NOMO-1 (cell line): Measurements from ENCODE around the gene FGD6.
"Not testable (repeated sequence)": the region's sequence is repeated elsewhere in the genome, so short reads cannot be mapped to it uniquely, and the experiment has no call there.

ENCODE experiments used
- DNase-seq, 2 experiments: peaks; one replicate each; lab custom pipeline; 2025; ENCODE audit not compliant: unreplicated experiment in 2 of 2; lab: John Stamatoyannopoulos, UW

Gene FGD6

GRCh38 chr12:95182868-95183415 is 34.3 kb downstream of the FGD6 start:
- no peak for DNase-seq

GRCh38 chr12:95181103-95181502 is 36.2 kb downstream of the FGD6 start:
- DNase-seq, result no peak

GRCh38 chr12:95179011-95179410 is 38.3 kb downstream of the FGD6 start:
- no peak for DNase-seq

- DNase-seq, result no peak
These were observed 39.1 kb downstream of the FGD6 start for GRCh38 chr12:95178136-95178535.

GRCh38 chr12:95177201-95177768 is 40.0 kb downstream of the FGD6 start:
- DNase-seq, result no peak

GRCh38 chr12:95173392-95174251 is 43.6 kb downstream of the FGD6 start:
- DNase-seq, result no peak

- DNase-seq, result no peak
These were observed 47.9 kb downstream of the FGD6 start for GRCh38 chr12:95169368-95169767.

- DNase-seq, result no peak
These were observed 48.5 kb downstream of the FGD6 start for GRCh38 chr12:95168746-95169145.

GRCh38 chr12:95164656-95165055 is 52.6 kb downstream of the FGD6 start:
- DNase-seq, result no peak

GRCh38 chr12:95158919-95159318 is 58.3 kb downstream of the FGD6 start:
- DNase-seq, result no peak

- DNase-seq, result no peak
These were observed 65.4 kb downstream of the FGD6 start for GRCh38 chr12:95151821-95152220.

- no peak for DNase-seq
These were observed 65.9 kb downstream of the FGD6 start for GRCh38 chr12:95151406-95151805.

GRCh38 chr12:95150501-95150900 is 66.8 kb downstream of the FGD6 start:
- DNase-seq, result no peak

GRCh38 chr12:95147866-95148265 is 69.4 kb downstream of the FGD6 start:
- DNase-seq, result no peak

- DNase-seq, result no peak
These were observed 70.5 kb downstream of the FGD6 start for GRCh38 chr12:95146769-95147168.

GRCh38 chr12:95143621-95144205 is 73.6 kb downstream of the FGD6 start:
- DNase-seq, result no peak

GRCh38 chr12:95142431-95143151 is 74.7 kb downstream of the FGD6 start:
- DNase-seq, result no peak

GRCh38 chr12:95141310-95141709 is 76.0 kb downstream of the FGD6 start:
- DNase-seq, result no peak

GRCh38 chr12:95138031-95138430 is 79.2 kb downstream of the FGD6 start:
- not testable (repeated sequence) for DNase-seq

GRCh38 chr12:95136598-95136997 is 80.7 kb downstream of the FGD6 start:
- DNase-seq, result no peak

GRCh38 chr12:95134085-95134484 is 83.2 kb downstream of the FGD6 start:
- no peak for DNase-seq
